NCI-H1092 (cell line): Measurements from ENCODE around the gene CACNA2D4.

ENCODE experiments used
- DNase-seq: peaks from one replicate; lab custom pipeline; 2025; lab: John Stamatoyannopoulos, UW

Gene CACNA2D4

DNA sequence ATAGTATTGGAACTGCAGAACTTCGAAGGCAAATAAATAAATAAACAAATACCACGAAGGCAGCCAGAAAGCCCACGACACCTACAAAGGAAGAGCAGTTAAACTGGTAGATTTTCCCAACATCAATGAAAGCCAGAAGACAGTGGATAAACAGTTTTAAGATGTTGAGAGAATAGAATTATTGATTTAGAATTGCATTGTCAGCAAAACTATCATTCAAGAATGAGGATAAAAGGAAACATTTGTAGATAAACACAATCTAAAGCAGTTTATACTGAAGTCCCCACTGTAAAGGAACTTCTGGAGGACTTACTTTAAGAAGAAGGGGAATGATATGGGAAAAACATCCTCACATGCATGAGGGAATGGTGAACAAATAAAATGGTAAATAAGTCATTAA, 29.5 kb downstream of the CACNA2D4 start:
- DNase-seq, result no peak

DNA sequence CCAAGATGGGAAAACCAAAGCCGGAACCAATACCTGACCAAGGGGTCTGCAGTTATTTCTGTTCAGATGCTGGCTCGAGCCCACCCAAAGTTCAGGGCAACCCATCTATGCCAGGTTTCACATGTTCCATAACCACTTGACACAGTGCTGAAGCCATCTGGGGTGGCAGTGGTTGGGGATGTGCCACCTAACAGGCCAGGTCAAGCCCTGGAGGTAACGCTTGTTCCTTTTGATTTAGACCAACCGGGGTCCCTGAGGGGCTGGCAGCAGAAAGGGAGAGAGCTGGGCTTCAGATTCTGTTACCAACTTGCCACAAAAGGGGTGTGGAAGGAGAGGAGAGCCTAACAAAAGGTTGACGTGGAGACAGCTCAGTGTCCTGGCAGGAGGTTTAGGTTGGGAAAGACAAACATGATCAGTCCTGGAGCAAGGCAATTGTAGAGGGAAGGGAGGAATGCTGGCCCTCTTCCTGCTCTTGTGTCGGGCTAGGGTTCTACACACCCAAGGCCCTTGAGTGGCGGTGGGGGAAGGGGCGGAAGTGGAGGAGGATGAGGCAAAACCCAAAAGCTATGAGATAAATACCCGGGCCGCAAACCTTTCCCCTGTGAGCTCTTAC, 31.9 kb downstream of the CACNA2D4 start:
- no peak for DNase-seq

DNA sequence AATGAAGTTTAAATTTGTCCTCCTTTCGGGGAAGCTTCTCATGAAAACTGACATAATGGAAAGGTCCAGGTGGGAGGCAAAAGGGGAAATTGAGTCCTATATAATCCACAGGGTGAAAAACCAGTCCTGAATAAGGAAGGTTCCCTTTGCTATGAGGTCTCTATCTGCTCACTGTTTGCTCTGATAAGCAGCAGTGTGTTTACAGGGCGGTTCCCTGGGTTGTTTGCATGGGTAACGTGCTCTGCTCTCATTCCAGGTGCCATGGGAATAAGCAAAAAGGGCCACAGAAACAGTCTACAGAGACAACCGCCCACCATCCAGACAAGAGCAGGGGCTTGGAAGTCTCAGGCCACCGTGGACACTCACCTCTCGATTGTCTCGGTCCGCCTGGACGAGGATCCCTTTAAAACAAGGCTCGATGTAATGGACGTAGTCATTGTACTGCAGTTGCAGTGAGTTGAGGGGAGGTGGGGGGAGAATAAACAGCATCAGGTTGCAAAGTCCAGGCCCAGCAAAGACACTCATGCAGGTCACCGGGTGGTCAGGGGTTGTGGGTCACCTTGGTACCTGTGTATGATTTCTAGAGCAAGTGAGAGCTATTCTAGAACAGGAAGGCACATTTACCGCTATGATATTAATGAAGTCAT, 32.7 kb downstream of the CACNA2D4 start:
- DNase-seq, result no peak

DNA sequence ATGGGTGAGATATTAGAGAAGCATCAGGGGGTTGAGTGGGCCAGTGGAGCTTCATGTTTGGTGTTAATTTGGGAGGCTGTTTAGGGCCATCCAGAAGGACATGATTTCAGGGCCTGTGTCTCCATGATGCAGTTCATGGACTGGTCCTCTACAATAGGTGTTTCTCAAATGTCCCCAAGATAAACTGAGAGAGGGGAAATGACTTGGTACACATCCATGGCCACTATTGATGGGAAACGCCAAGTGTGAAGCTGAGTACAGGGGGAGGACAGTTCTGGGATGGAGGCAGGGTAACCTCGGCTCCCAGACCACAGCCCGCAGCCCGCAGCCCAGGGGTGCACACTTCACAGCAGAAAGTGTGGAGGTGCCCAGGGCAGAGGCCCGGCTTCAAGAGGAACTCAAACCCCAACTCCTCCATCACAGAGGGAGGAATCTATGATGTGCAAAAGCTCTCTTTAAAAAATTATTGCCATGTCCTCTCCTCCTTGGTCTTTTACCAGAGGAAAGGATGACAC, 33.3 kb downstream of the CACNA2D4 start:
- no peak for DNase-seq

DNA sequence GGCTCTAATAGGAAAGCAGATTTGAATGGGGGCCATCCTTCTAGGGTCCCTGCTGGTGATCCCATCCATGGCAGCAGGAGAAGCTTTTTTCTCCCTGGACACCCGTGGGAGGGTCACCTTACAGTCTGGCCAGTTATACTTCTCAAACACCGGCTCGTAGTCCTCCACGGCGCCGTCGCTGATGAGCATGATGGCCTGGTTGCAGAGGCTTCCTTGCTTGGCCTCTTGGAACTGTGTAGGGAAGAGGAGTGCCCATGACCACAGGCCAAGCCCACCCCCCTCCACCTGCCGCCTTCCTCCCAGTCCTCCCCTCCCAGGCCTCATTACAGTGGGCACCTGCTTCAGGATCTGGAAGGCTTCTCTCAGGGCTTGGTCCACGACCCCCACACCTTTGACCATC, 33.8 kb downstream of the CACNA2D4 start:
- no peak for DNase-seq

DNA sequence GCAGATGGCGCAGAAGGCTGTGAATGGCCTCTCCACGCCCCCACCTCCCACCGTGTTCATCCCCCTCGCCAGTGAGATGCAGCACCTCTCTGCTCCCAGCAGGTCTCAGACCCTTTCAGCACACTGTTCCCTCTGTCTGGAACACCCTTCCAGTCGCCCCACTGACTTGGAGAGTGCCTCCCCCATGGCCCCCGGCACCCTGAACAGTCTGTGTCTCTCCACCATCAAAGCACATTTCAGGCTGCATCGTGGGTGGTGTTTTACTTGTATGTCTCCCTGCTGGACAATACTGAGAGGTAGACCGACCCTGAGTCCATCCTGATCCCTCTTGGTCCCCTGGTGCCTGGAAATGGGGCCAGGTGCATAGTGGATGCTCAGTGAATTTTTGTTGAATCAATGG, 34.9 kb downstream of the CACNA2D4 start:
- no peak for DNase-seq

DNA sequence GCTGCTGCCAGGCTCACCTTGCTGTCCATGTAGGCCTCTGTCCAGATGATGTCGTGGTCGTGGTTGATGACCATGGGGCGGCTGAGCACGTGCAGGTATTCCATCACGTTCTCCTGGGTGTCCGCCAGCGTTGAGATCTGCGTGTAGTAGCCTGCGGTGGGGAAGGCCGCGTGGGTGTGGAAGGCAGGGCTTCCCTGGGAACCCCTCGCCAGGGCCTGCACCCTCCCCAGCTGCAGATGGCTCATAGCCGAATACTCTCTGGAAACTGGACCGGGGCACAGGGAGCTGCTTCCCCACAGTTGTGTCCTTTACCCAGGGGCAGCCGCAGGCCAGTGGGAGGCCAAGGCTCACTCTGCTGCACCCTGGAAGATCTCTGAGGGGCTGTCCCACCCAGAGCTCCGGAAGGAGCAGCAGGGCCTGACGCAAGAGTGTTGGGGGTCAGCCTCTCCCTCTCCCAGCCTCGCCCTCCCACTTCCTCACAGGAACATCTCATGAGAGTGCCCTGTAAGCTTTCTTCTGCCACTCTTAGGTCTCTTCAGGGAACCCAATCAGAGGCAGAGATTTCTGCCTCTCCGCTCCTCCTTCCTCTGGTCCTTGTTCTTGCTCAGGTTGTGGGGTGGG, 35.5 kb downstream of the CACNA2D4 start:
- no peak for DNase-seq

DNA sequence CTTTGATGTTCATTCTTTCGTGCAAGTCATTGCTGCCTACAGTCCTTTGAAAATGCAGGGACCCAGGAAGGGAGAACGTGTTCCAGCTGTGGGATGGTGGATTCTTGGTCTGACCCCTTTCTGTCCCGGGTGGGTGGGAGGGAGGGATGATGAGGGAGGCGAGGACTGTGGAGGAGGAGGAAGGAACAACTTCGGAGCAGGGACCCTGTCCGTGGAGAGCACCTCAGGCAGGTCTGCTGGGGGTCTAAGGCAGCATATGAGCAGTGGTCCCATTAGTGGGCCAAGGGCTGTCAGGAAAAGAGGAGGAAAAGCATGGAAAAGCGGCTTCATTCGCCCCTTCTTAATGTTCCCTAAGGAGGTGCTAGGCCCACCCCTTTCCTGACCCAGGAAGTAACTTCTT, 36.0 kb downstream of the CACNA2D4 start:
- no peak for DNase-seq

DNA sequence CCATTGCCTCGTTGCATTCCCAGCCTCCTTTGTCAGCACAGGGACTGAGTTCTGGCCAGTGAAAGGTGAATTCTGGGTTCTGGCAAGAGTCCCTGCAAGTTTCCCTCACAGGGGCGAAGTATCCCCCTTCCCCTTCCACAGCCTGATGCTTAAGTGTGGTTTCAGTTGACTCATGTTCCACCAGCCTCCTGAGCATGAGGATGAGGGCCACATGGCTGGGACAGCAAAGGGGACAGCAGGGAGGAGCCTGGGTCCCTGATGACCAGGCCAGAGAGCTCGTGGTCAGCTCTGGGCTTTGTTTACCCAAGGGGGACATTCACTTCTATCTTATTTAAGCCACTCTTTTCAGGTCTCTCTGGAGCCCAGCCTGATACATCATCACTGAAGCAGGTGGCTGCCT, 36.5 kb downstream of the CACNA2D4 start:
- DNase-seq, result no peak

DNA sequence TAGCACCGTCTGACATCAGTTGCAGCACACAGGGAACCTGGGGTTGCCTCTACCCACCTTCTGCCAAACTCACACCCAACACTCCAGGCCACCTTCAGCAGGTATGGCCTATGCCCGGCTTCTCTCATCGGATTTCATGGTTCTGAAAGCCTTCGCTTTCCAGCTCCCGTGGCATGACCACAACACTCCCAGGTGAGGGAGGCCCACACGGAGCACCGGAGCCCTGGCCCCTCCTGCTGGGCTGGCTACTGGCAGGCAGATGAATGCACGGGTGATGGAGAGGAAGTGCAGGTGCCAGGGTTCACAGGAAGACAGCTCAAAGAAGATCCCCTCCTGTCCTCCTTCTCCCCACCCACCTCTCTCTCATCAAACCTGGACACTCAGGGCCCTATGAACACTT, 37.2 kb downstream of the CACNA2D4 start:
- no peak for DNase-seq

DNA sequence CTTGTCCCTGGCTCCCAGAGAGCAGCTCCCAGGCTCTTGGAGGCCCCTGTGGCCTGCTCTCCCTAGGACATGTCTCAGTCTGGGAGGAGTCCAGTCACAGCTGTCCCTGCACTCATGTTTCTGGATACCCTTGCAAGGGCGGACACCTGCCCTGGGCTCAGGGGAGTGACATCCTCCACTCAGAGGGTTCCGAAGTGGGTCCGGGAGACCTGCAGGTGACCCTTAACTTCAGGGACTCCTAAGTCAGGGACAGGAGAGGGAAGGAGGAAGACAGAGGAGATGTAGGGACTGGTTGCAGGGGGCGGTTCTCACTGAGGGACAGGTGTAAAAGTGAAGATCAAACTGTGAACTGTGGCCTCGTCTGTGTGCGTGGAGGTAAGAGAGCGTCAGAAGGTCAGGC, 37.6 kb downstream of the CACNA2D4 start:
- DNase-seq, result no peak

DNA sequence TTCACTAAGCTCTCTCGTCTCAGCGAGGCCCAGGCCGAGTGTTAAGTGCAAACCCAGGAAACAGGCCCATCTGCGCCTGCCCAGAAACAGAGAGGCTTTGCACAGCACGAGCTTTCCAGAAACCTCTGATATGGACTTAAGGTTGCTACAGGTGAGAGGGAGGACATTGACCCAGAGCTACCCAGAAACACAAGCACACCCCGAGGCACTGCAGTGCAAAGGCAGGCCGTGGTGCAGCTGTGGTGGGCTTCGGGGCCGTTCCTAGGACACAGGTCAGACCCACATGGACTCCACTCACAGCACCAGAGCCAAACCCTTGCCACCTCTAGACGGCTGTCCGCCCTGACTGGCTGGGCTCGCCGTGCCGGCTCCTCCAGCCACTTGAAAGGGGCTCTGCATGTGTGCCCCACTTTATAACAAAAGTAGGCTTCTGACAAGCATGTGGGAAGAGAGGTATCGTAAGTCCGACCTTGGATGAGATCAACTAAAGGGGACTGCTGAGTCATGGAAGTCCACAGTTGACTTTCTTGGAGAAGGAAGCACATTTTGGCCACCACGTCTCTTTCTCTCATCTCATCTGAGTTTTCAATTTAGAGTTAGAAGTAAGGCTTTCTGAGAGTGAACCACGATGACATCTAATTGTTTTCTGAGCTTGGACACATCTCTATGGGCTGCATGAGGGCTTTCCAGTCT, 38.2 kb downstream of the CACNA2D4 start:
- no peak for DNase-seq

DNA sequence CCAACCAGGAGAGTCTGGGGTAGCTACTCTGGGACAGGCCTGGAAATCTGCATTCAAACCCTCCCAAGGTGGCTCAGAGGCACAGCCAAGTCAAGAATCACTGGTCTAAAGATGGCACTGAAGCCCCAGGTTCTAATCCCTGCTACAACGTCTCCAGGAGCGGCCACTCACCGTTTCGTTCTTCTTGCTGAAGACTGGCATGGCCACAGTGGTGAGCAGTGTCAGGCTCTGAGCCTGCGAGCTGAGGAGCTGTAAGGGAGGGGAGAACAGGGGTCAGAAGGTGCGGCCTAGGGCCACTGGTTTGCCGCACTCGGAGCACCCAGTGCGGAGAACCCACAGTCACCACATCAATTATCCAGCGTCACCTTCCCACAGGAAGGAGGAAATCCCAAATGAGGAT, 38.8 kb downstream of the CACNA2D4 start:
- DNase-seq, result no peak

DNA sequence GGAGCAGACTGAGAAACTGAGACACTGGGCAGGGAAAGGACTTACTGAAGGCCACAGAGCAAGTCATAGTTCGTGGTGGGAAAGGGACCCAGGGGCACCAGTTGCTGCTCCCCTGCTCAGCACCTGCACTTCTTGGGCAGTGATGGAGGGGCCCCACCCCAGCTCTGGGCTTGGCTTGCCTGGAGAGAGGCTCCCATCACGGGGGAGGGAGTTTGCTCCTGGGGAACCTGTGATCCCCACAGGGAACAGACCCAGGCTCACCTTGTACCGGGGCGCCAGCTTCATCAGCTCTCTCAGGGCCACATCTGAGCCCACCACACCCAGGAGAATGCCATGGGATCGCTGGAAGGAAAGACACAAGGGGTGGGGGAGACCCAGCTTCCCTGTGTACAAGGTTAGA, 39.8 kb downstream of the CACNA2D4 start:
- DNase-seq, result no peak

DNA sequence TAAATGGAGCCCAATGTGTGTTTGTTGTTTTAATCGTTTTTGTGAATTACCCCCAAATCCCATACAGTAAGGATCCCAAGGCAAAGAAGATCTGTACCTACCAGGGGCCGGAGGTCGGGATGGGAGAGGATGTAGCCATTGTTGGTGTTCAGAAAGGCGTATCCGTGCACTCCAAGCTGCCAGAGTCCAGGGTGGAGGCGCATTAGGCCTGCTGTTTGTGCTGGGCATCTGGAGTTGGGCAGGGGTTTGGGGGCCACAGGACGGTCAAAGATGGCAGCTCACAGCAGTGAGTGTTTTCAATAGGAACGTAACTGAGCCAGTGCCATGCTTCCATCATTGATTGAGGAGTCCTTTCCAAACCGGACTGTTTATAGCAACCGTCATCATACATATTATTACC, 40.2 kb downstream of the CACNA2D4 start:
- no peak for DNase-seq

DNA sequence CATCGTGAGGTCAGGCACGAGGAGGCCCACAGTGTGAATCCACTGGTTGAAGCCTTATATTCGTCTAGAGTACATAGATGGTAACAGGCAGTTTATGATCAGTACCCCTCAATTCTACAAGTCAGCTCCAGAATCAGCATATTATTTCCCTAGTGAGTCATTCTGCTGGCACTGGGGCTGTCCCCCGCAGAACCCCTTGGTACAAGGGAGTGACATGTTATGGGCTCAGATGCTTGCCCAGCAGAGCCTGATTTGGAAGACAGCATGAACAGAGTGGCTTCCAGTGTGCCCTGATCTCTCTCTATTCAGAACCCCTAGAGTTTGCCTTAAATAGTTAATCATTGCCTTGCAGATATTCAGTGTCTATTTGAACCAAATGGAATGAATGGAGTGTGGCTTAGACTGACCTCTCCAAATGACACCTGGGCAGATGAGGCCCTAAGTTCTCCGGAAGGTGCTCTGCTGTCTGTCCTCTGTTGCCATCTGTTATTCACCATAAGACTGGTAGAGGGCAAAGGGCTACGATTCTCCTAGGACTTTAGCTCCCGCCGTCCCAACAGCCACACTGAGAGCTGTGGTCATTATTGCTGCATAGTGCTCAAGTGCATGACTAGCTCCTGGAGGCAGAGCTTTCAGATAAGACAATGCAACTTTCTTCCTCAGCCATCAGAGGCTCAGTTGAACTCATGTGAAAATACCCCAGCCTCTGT, 41.1 kb downstream of the CACNA2D4 start:
- DNase-seq, result no peak

DNA sequence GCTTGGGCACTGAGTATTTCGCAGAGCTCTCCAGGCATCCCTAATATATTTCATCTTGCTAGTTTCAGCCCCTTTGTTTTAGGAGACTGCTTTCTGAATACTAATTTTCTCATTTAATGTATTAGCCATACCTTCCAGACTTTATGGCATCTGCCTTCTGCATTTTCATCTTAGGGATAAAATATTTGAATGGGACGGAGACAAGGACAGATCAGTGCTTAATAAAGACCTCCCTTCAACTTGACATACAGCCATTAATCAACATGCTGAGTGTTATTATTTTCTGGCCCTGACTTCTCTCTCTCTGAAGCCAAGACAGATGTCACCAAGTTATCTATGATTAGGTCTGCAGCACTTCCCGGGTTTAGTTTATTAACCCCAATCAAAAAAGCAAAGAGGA, 42.4 kb downstream of the CACNA2D4 start:
- no peak for DNase-seq

DNA sequence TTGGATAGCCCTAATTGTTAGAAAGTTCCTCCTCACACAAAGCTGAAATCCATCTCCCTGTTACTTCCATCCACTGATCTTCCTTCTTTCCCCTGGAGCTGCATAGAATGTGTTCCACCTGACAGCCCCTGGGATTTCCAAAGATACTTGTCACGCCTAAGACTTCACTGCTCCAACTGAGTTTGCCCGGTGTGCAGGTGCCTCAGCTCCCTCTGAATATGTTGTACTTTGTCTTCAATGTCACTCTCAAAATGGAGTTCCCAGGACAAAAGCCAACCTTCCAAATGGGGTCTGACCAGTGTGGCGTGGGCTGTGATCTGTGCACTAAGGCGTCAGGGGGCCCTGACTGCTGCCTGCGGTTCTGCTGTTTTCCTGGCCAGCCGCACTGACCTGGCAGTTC, 42.8 kb downstream of the CACNA2D4 start:
- DNase-seq, result no peak

DNA sequence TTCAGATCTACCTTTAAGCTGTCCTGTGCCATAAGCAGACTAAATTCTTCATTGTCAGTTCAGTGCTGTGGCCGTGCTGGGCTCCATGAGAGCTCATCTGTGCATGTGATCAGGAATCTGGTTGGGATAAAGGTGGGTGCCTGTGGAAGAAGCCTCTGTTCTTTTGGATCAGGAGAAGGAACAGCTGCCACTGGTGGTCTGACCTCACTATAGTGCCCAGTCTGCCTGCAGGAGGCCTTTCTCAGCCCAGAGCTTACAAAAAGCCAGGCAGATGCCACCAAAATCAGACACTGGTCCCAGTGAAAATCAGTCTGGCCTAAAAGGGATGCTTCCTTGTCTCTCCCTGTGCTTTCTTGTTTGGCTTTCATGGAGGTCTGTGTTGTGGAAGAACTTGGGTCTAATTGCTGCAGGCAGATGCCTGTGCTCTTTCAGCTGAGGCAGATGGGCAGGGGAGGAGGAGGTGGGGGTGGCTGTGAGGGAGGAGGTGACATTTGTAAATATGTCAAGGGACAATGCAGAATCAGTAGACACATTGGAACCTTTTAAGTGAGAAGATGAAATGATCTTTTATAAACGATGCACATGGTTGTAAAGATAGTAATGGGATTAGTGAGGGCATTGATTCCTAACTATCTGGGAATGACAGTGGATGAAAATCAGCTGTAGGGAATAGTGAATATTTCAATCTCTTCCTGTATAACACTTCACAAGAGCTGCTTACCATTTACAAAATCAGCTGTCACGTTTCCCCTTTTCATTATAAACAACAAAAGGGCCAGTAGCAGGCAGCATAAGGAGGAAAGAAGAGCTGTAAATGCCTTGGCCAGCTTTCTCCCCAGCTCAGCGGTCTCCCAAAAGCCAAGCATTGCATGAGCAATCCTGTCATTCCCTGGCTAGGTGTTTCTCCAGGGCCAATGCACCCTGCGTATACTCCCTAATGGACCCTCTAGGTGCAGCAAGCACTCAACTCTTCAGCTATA, 44.6 kb downstream of the CACNA2D4 start:
- no peak for DNase-seq

DNA sequence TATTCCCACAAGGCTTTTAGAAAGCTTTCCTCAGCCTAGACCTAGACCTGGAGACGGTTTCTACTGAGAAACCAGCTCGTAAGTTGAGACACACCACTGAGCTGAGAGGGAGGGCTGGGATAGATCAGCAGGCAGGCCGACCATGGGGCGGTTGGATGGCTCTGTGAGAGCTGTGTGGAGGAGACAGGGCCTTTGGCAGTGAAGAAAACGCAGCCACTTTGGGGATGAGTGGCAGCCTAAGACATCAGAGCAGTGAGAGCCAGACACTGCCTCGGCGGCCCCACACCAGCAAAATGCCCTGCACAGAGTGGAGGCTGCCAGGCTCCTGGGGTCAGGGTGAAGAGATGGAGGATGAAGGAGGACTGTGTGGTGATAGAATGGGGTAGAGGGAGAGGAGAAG, 46.0 kb downstream of the CACNA2D4 start:
- no peak for DNase-seq

DNA sequence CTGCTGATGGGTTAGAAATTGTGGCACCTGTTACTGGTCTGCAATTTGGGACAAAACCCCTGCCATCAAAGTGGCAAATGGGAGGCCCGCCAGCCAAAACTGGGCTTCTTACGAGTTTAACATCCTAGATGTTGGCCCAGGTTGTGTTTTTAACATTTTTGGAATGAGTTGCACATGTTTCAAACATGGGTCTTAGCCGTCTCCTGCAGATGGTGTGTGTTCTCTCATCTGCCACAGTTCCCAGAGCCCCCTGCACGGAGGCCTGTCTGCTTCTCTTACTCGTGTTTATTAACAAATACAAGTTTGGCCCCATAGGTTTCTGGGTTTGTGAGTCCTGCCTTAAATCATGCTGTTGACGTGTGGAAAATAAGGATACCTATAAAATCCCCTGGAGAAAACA, 46.5 kb downstream of the CACNA2D4 start:
- DNase-seq, result no peak
